GM21528 (cell line): ENCODE results near the gene LAMA3.

Experiments
- ATAC-seq: cut with Tn5 transposase; IDR thresholded peaks from one replicate; pipeline ENCODE4 v1.9.1; 2021; ENCODE audit warnings: mild to moderate bottlenecking, moderate library complexity; ENCODE audit not compliant: unreplicated experiment, low FRiP score

Gene LAMA3

GRCh38 chr18:23842305-23842704 lies 153.1 kb downstream of the LAMA3 start:
- no peak for ATAC-seq

GRCh38 chr18:23844991-23845680 lies 155.9 kb downstream of the LAMA3 start:
- no peak for ATAC-seq

- no peak for ATAC-seq
Observed at GRCh38 chr18:23845988-23846630, 156.9 kb downstream of the LAMA3 start.

DNA sequence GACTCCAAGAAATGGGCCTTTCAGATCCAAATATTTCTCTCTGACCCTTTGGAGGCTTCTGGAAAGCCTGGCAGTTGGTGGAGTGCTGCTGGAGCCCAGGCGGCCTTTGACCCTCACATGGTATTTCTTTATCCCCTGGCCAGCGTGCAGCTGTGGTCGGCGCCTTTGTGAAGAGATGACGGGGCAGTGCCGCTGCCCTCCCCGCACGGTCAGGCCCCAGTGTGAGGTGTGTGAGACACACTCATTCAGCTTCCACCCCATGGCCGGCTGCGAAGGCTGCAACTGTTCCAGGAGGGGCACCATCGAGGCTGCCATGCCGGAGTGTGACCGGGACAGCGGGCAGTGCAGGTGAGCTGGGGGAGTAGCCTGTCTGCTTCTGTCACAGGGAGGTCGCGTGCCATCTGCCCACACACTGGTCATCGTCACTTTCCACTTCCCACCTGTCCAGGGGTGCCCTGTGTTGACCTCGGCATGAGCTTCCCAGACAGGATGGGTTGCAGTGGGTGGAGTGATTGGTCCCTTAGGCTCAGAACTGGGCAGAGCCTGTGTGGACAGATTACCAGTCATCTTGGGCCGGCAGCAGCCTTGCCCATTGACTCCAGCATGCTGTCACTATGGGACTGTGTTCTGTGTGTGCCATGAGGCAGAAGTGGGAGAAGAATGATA lies 158.2 kb downstream of the LAMA3 start:
- no peak for ATAC-seq

GRCh38 chr18:23849141-23849540 lies 159.9 kb downstream of the LAMA3 start:
- ATAC-seq, result no peak

DNA sequence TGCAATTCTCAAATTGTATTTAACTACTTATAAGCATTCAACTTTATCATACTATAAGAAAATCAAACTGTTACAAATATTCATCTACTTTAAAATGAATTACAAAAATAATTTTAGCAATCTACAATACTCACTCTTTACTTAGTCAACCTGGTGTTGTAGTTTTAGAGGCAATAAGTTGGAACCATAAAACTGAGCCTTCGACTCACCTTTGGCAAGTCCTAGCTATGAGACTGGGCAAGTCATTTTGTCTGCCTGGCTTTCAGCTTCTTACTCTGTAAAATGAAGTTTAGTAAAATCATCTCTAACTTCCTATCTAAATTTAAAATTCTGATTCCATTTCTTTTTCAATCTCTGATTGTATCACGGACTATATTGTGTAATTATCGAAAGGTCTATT lies 161.0 kb downstream of the LAMA3 start:
- ATAC-seq, result no peak

- ATAC-seq, result no peak
Observed at GRCh38 chr18:23851470-23852002, 162.3 kb downstream of the LAMA3 start.

DNA sequence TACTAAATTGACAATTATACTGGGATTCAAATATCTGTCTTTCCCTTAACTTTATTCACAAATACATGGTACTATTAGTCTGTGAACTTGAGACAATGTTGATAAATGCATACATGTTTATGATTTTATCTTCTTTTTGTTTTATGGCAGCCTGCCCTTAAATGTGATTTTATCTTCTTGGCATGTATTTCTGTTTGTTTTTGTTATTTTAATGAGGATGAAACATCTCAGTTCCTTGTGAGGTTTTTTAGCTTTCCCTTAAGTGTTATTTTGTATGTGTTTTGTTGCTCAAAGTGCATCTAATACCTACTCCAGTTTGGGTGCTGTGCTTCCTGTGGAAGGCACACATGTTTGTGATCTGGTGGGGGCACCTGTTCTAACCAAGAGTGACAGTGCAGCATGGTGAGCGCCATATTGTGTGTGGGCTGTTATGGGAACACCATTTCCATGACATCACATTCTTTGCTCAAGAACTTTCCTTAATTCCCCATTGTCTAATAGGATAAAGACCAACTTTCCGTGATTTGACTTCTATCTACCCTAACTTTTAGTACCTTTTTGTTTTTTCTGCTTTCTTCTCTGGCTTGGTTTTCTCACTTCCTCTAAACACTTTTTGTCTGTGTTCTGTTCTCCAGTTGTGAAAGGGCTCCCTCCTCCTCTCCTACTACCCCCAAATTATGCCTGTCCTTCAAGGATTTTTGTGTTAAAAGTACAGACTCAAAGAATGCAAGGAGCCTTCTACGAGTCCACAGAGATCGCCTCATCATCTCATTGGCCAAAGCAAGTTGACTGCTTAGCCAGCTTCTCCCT lies 163.2 kb downstream of the LAMA3 start:
- ATAC-seq, result no peak

- ATAC-seq, result no peak
Observed at GRCh38 chr18:23853448-23854195, 164.4 kb downstream of the LAMA3 start.

GRCh38 chr18:23855721-23856120 lies 166.5 kb downstream of the LAMA3 start:
- no peak for ATAC-seq

GRCh38 chr18:23856466-23857163 lies 167.4 kb downstream of the LAMA3 start:
- ATAC-seq, result no peak

DNA sequence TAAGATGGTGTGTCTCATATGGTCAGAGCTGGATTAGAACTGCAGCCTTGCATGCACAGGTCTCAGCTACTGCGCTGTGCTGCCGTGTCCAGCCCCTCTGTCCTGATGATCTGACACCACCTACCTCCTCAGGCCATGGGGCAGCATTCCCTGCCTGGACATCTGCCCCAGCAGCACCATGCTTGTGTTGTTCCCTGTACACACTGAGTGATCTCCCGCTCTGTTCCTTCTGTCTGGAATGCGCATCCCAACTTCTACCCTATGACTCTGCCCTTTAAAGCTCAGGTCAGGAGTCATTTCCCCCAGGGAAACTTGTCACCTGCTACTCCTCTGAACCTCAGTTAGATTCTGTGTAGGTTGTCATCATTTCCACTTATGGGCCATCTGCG lies 167.9 kb downstream of the LAMA3 start:
- ATAC-seq, result no peak

DNA sequence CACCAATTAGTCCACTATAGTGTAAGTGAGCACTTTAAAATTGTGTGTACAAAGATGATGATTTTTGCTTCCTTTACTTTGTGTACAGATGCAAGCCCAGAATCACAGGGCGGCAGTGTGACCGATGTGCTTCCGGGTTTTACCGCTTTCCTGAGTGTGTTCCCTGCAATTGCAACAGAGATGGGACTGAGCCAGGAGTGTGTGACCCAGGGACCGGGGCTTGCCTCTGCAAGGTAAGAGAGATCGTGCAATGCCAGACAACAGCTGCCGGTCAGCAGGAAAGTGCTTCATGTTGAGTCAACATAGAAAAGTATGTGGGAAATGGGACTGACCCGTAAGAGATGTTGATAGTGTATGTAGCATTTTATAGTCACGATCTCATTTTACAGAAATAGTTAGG lies 168.5 kb downstream of the LAMA3 start:
- no peak for ATAC-seq

- ATAC-seq, result no peak
Observed at GRCh38 chr18:23859466-23860336, 170.4 kb downstream of the LAMA3 start.

DNA sequence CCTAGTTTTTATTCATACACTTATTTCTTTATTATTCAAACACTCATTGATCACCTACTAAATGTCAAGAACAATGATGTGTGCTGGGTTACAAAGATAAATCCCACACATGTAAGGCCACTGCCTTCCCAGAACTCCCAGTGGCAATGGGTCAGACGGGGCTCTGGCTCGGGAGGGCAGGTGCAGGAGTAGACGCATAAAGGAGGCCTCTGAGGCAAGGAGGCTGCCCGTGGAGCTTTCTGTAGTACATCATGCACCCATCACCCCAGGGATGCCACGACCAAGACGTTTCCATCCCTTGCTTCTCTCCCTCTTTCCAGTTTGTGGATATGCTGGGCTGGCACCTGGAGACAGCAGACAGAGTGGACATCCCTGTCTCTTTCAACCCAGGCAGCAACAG lies 172.1 kb downstream of the LAMA3 start:
- no peak for ATAC-seq

DNA sequence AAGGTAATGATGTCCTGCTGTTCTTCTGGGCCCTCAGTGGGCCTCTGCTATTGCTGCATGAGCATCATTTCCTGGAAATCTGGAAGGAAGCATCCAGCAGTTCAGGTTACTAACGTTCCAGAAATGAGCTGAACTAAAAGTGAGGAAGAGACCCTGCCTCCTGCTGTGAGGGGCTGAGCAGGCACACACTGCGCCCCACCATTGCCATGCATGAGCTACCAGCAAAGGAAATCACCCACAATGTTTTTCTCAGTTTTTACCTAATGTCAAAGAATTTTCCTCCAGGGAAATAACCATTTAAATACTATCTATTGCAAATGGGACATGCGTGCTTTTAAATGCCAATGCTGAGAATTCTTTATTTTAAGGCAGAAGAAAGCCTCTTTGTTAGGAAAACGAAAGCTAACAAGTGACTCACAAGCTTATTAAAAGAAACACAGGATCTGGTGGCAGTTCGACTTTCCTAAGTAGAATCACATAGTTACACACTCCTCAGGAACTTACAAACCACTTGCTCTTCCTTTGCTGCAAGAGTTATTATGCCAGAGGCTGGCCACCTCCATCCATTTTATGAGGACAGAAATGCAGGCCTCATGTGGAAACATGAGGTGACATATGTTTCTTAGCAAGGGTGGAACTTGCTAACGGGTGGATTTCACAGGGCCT lies 172.7 kb downstream of the LAMA3 start:
- no peak for ATAC-seq

GRCh38 chr18:23864624-23865023 lies 175.4 kb downstream of the LAMA3 start:
- ATAC-seq, result no peak

DNA sequence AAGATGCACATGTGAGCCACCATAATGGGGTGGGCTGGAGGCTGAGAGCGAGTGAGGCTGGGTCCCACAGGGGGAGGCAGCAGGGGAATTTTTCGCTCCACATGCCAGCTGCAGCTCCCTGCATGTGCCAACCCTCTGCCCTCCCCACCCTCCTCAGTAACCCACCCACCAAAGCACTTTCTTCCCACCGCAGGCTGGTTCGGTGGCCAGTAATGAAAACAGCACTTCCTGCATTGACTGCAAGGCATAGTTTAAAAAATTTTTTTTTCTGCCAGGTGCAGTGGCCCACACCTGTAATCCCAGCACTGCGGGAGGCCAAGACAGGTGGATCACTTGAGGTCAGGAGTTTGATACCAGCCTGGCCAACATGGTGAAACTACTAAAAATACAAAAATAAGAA lies 177.8 kb downstream of the LAMA3 start:
- ATAC-seq, result no peak
